HG02938 (cell line): ENCODE results near the gene TXNL4B.
A peak's percentile ranks its signal among the peaks of the same experiment; 100 is the strongest.

Experiments
- ATAC-seq: cut with Tn5 transposase; IDR thresholded peaks from one replicate; pipeline ENCODE4 v1.9.1; 2021; ENCODE audit warnings: mild to moderate bottlenecking, moderate library complexity; ENCODE audit not compliant: unreplicated experiment

The TXNL4B gene

GRCh38 chr16:72093448-72094265 is at the start of gene TXNL4B, which contains the start of gene DHX38:
TSS of gene TXNL4B (minus strand) at chr16:72093620. CDS start at chr16:72090749, 2,871 bp downstream.
TSS of gene DHX38 (plus strand) at chr16:72093847. CDS start at chr16:72096158, 2,311 bp downstream.
- ATAC-seq: peak; percentile 97

GRCh38 chr16:72142476-72142875 is 49.1 kb upstream of the TXNL4B start:
- no peak for ATAC-seq

GRCh38 chr16:72139908-72140307 is 46.5 kb upstream of the TXNL4B start:
- ATAC-seq: no peak

GRCh38 chr16:72138064-72138572 is 44.7 kb upstream of the TXNL4B start:
- ATAC-seq: no peak

GRCh38 chr16:72137380-72138063 is 44.1 kb upstream of the TXNL4B start:
- no peak for ATAC-seq

- no peak for ATAC-seq
Observed at GRCh38 chr16:72134507-72134906, 41.1 kb upstream of the TXNL4B start.

- ATAC-seq: no peak
Observed at GRCh38 chr16:72132726-72133125, 39.3 kb upstream of the TXNL4B start.

GRCh38 chr16:72131036-72131435 is 37.6 kb upstream of the TXNL4B start:
- ATAC-seq: no peak

GRCh38 chr16:72129976-72130656 is 36.7 kb upstream of the TXNL4B start:
- no peak for ATAC-seq

- ATAC-seq: no peak
Observed at GRCh38 chr16:72128701-72129100, 35.3 kb upstream of the TXNL4B start.

- ATAC-seq: no peak
Observed at GRCh38 chr16:72126429-72126765, 33.0 kb upstream of the TXNL4B start.

- ATAC-seq: no peak
Observed at GRCh38 chr16:72125635-72126428, 32.4 kb upstream of the TXNL4B start.

- peak; percentile 54 for ATAC-seq
Observed at GRCh38 chr16:72124761-72125634, 31.6 kb upstream of the TXNL4B start.

GRCh38 chr16:72124148-72124547 is 30.7 kb upstream of the TXNL4B start:
- no peak for ATAC-seq

GRCh38 chr16:72123426-72123825 is 30.0 kb upstream of the TXNL4B start:
- ATAC-seq: no peak

GRCh38 chr16:72122916-72123315 is 29.5 kb upstream of the TXNL4B start:
- no peak for ATAC-seq

GRCh38 chr16:72122308-72122707 is 28.9 kb upstream of the TXNL4B start:
- no peak for ATAC-seq

- ATAC-seq: no peak
Observed at GRCh38 chr16:72120026-72120425, 26.6 kb upstream of the TXNL4B start.

GRCh38 chr16:72113616-72113945 is 20.2 kb upstream of the TXNL4B start:
- no peak for ATAC-seq
